M059J (cell line): ENCODE measurements around the gene IRF2BP1. TPM values are rescaled to one million over a fixed set of nuclear protein-coding genes. Genes with fewer than 3 reads are reported as not detected.
"Not testable (repeated sequence)": the region's sequence is repeated elsewhere in the genome, so short reads cannot be mapped to it uniquely, and the experiment has no call there.

Source experiments
- DNase-seq: peaks from one replicate; pipeline ENCODE4 v3.0.0-alpha.2; 2012; ENCODE audit warnings: low read depth
- total RNA-seq: library from RNA; depleted of rRNA; stranded (reverse); fragments of >200 nt; shearing (Covaris generic); gene quantifications from 2 replicates; pipeline ENCODE4 v1.2.3, GENCODE V29; 2014

IRF2BP1 gene
- total RNA-seq, 1 experiment from 2014 or later: 29.4 TPM

DNA sequence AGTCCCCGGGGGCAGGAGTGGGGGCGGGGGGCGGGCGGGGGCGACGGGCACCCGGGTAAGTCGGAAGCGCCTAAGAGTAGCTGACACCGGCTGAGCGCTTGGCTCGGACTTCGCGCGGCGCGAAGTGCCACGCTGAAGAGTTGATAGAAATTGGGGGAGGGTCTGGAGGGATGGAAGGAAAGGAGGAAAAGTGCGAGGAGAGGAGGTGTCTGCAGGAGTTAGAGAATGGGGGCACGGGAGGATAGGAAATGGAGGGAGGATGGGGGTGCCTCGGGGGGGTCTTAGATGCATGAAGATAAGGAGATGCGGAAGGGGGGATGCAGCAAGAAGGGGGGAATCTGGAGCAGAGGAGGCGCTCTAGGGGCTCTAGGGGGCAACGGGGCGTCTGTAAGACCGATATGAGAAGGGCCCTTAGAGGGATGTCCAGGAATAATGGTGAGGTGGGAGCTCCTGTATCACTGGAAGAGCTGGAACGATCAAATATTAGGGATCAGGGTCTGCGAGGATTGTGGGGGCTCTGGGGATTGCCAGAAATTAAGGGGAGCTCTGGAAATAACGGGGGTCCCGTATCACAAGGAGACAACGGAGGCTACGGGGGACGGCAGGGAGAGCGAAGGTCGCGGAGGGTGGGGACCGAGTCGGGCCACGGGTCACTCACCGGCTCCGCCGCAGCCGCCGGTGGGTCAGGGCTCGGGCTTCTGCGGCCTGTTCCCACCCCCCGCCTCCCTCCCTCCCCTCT is 16.1 kb upstream of the IRF2BP1 start, which contains the start of gene MYPOP:
TSS of gene MYPOP (minus strand) at position 702 of the 739 bp plus-strand sequence. CDS start 840 bp downstream, outside the sequence.
- DNase-seq: no peak

DNA sequence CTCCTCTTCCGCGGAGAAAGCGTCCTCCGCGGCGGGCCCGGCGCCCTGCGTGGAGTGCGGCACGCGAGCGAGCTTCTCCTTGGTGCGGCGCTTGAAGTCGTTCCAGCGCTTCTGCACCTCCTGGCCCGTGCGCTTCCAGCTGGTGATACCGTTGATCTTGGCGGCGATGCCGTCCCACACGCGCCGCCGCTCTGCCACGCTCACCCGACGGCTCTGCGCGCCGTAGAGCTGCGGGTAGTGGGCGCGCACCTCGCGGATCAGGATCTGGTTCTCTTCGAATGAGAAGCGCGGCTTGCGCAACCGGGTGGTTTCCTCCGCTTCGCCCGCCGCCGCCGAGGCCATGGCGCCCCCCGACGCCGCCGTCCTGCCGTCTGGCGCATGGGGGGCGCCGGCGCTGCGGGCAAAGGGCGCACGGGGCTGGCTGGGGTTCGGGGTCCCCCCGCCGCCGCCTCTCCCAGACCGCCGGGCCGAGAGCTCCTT is 15.5 kb upstream of the IRF2BP1 start:
- DNase-seq: no peak

- DNase-seq: no peak
These were observed 14.9 kb upstream of the IRF2BP1 start for GRCh38 chr19:45900738-45901431.

GRCh38 chr19:45899919-45900589 is 14.1 kb upstream of the IRF2BP1 start:
- no peak for DNase-seq

DNA sequence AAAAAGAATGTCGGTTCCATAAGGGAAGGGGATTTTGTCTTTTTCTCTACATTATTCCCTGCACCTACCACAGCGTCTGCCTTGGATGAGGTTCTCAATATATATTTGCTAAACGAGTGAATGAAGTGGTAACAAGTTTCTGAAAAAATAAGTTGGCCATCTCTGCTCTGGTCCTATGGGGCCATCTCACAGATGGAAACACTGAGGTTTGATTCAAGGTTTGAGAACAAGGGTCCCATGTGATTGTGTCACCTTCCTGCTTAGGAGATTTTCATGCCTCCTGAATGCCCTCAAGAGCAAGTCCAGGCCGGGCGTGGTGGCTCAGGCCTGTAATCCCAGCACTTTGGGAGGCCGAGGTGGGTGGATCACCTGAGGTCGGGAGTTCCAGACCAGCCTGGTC is 13.3 kb upstream of the IRF2BP1 start:
- no peak for DNase-seq

DNA sequence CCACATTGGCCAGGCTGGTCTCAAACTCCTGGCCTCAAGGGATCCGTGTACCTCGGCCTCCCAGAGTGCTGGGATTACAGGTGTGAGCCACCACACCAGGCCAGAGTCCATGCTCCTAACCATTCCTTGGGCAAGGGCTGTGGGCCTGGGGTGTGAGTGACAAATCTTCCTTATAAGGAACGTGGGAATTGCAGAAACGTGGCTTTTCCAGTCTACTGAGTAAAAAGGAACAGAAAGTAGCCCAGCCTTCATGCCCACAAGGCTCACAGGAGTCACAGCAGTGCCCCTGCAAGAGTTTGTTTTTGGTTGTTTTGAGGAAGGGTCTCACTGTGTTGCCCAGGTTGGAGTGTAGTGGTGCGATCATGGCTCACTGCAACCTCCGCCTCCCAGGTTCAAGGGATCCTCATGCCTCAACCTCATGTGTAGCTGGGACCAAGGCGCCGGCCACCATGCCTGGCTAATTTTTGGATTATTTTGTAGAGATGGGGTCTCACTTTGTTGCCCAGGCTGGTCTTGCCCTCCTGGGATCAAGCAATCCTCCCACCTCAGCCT is 11.4 kb upstream of the IRF2BP1 start:
- DNase-seq: no peak

- not testable (repeated sequence) for DNase-seq
These were observed 10.2 kb upstream of the IRF2BP1 start for GRCh38 chr19:45895983-45896599.

- DNase-seq: no peak
These were observed 9.6 kb upstream of the IRF2BP1 start for GRCh38 chr19:45895519-45895972.

DNA sequence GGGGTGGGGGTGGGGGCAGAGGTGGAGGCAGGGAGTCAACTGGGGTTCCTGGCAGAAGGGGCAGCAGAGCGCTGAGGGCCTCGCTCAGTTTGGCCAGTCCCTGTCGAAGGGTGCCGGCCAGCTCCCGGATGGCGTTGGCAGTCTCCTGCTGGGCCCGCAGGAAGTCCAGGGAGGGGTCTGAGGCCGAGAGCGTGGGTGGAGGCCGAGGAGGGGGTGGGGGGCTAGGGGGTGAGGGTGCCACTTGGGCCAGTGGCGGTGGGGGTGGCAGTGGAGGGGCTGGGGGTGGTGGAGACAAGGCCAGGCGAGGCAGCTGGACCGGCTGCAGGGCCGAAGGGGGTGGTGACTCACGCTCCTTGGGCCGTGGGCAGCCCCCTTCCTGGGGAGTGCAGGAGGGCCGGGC is 4.9 kb upstream of the IRF2BP1 start:
- DNase-seq: no peak

GRCh38 chr19:45889210-45889885 is 3.4 kb upstream of the IRF2BP1 start:
- no peak for DNase-seq

DNA sequence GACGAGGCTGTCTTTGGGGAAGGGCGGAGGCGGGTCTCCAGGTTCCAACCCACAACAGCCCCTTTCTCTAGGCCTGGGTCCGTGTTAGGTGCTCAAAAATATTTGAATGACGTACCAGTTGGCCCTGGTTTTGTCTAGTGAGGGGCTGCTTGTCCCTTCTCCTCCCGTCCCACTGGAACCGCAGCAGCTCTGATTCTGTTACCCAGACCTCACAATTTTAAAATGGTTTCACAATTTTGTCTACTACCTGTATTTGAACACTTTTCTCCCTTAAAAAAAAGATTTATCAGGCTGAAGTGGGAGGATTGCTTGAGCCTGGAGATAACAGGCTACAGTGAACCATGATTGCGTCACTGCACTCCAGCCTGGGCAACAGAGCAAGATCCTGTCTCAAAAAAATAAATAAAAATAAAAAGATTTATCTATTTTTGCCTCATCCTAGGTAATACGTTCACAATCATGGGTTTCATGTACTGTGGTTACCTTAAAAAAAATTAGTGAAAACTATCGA is 1.3 kb upstream of the IRF2BP1 start:
- no peak for DNase-seq

GRCh38 chr19:45886427-45887199 is 672 bp upstream of the IRF2BP1 start:
- DNase-seq: peak; percentile 94

DNA sequence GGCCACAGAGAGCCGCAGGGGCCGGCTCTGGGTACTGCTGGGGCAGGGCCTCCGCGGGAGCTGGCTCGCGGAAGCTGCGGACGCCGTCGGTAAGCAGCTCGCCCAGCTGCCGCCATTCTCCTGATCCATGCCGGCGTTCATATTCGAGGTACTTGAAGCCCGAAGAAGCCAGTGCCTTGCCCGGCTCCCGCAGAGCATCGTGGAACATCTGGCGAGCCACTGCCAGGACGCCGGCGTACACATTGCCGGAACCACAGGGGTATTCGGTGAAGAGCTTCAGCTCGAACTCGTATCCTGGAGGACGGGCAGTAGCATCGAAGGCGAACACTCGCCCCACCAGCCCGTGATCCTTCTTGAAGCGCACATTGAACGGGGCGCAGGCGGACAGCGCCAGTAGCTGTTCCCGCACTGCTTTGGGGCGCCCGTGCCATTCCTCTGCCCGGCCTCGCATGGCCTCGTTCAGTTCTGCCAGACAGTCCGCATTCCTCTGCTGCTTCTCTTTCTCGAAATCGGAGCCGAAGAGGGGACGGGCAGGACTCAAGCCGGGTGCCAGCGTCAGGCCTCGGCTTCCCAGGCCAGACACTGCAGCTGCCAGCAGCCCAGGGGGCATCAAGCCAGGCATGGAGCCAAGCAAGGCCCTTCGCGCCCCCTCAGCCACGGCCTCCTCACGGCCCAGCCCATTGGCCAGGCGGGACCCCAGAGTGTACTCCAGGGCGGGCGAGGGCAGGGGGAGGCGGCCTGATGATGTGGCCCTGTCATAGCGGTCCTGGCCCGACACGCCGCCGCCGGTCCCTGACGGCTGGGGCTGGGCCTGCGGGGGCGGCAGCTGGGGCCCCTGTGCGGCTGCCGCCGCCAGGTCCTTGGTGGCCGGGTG is 1.0 kb downstream of the IRF2BP1 start:
- DNase-seq: no peak

GRCh38 chr19:45883881-45884681 is 1.9 kb downstream of the IRF2BP1 start:
- DNase-seq: no peak

- no peak for DNase-seq
These were observed 2.4 kb downstream of the IRF2BP1 start for GRCh38 chr19:45883586-45883880.

GRCh38 chr19:45882652-45883585 is 3.0 kb downstream of the IRF2BP1 start:
- DNase-seq: no peak

DNA sequence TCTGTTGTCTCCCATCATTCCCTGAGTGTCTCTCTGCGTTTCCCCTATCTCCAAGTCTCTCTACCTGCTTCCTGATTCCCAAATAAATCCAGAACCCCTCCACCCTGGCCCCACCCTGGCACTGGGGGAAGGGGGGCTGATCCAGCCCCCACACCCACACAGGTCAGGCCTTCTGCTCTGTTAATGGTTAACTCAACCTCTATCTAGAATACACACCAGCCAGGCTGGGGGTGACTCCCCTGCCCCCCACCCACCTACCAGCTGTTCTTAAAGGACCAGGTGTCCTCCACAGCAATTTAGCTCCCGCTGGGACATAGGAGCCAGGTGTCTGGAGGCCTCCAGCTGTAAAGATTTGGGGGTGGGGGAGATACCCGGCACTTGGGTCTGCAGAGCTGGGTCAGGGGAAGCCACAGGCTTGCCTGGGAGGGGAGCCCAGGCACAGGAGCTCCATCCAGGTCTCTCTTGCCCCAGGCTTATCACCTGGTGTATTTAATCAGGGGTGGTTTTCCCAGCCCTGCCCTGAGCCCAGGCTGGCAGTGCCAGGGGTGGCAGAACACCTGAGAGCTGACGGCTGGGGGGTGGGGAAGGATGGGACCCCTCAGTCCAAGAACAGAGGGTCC is 3.9 kb downstream of the IRF2BP1 start:
- no peak for DNase-seq
